GM10248 (cell line): ENCODE measurements around the gene MOXD1.
A peak's percentile ranks its signal among the peaks of the same experiment; 100 is the strongest.

Experiments used
- CTCF ChIA-PET: fragments of 300-600 bp; sonication (Branson Sonifier 250); formaldehyde crosslinking; extraction: SDS; loops from one replicate; lab custom pipeline; 2021; ENCODE audit warnings: antibody characterized with exemption; lab: Yijun Ruan, JAX
- POLR2A ChIA-PET: fragments of 350-650 bp; sonication (Branson Sonifier 250); formaldehyde crosslinking; extraction: SDS; loops from one replicate; lab custom pipeline; 2020; ENCODE audit warnings: antibody characterized with exemption; lab: Yijun Ruan, JAX
- DNase-seq: peaks from one replicate; pipeline ENCODE4 v3.0.0; 2012; ENCODE audit errors: extremely low spot score
- TF ChIP-seq, protein P1 (sequence below): IDR thresholded peaks from 2 replicates; pipeline ENCODE4 v1.5.1; 2012; ENCODE audit warnings: mild to moderate bottlenecking, low read depth; ENCODE audit errors: extremely low read depth, missing control alignments, control extremely low read depth

Gene MOXD1

DNA sequence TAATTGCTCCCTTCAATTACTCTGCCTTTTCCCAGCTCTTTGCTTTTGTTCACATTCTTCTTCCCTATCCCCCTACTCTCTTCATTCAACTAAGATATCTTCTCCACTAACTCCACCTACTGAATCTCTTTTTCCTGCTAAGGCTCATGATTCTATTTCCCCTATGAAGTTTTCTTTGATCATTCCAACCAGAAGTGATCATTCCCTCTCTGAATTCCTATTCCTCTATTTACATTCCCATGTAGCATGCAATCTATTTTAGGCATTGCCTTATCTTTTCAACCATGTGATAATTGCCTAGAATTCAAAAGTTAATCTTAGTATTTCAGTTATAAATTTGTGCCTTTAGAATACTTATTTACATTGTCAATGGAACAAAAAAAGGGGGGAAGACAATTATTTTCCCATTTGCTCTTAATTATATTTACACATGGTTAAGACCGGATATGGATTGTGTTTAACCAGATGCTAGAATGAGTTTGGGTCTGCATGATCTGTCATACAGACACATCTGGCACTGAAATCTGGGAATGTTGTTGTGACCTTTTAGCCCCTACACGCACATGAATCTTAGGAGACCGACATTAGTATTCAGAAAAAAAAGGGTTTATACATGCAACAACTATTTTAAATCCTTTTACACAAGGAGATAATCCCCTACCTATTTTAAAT, 20.8 kb downstream of the MOXD1 start:
- TF ChIP-seq, protein P1, sequence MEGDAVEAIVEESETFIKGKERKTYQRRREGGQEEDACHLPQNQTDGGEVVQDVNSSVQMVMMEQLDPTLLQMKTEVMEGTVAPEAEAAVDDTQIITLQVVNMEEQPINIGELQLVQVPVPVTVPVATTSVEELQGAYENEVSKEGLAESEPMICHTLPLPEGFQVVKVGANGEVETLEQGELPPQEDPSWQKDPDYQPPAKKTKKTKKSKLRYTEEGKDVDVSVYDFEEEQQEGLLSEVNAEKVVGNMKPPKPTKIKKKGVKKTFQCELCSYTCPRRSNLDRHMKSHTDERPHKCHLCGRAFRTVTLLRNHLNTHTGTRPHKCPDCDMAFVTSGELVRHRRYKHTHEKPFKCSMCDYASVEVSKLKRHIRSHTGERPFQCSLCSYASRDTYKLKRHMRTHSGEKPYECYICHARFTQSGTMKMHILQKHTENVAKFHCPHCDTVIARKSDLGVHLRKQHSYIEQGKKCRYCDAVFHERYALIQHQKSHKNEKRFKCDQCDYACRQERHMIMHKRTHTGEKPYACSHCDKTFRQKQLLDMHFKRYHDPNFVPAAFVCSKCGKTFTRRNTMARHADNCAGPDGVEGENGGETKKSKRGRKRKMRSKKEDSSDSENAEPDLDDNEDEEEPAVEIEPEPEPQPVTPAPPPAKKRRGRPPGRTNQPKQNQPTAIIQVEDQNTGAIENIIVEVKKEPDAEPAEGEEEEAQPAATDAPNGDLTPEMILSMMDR = no peak
- ChIA-PET CTCF (no interaction called here), POLR2A (no interaction called here)
- DNase-seq = no peak

DNA sequence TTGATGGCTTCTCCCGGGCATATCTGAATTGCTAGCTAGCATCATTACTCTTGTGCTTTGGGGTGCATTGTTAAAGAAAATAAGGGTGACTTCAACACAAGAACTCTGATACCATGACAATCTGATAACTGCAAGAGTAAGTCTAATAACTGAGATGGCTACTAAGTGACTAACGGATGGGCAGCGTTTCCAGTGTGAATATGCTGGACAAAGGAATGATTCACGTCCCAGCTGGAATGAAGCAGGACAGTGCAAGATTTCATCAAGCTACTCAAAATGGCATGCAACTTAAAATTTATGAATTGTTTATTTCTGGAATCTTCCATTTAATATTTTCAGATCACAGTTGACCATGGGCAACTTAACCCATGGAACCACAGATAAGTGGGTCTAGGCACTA, 31.7 kb downstream of the MOXD1 start:
- POLR2A ChIA-PET = no interaction called here
- no peak for DNase-seq
- CTCF ChIA-PET = no interaction called here
- TF ChIP-seq, protein P1 = no peak

DNA sequence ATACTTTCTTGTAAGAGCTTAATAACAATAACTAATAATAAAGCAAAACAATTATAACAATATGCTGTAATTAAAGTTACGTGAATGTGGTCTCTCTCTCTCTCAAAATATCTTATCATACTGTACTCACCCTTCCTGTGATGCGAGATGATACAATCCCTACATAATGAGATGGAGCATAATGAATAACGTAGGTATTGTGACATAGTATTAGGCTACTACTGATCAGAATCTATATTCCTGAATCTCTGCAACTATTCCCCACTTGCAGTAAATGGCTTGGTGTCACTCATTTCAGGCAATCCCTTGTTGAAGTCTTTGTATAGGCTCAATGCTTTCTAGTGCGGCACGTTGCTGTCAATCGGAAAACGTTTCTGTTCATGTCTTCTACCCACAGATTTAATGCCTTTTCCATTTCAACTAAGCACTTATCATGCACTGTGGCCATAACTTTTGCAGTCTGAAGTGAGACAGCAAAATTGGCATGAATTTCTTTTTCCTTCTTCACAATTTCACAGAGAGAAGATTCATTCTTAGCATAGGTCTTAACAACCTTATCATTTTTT, 32.3 kb downstream of the MOXD1 start:
- no peak for DNase-seq
- TF ChIP-seq, protein P1 = no peak
- ChIA-PET POLR2A (no interaction called here), CTCF (interaction anchor here (1.2 to 1.5 kb wide), 2 partner anchors 15 to 71 kb away, joined by 3 to 4 read pairs; no protein-coding TSS in a partner anchor)

DNA sequence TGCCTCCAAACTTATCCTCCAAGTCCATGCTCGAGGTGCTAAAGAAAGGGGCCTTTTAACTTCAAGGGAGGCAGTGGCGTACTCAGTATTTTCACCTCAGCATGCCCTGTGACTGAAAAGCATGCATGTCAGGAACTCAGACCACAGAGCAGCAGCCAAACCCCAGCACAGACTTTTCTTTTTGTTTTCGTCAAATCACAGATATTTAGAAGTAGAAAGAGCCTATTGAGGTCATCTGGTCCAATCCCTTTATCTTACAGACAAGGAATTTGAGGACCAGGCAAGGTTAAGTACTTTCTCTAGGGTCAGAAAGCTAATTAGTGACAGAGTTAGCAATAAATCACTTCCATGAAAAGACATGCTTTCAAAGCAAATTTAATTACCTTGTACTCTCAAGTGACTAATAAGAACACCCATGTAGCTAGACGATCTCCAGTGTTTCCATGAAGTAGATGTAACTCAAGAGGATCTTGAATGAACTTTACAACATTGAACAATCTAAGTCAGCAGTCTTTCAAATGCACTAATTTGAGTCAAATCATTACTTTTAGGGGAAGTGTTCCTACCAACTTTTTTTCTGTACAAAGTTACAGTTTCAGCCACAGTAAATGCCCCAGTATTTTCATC, 35.9 kb downstream of the MOXD1 start:
- TF ChIP-seq, protein P1 = no peak
- CTCF ChIA-PET = interaction anchor here (1.3 to 2.6 kb wide), 3 partner anchors 11 to 101 kb away, joined by 3 to 10 read pairs (median 7); no protein-coding TSS in a partner anchor
- peak; percentile 58 for DNase-seq
- POLR2A ChIA-PET = no interaction called here

DNA sequence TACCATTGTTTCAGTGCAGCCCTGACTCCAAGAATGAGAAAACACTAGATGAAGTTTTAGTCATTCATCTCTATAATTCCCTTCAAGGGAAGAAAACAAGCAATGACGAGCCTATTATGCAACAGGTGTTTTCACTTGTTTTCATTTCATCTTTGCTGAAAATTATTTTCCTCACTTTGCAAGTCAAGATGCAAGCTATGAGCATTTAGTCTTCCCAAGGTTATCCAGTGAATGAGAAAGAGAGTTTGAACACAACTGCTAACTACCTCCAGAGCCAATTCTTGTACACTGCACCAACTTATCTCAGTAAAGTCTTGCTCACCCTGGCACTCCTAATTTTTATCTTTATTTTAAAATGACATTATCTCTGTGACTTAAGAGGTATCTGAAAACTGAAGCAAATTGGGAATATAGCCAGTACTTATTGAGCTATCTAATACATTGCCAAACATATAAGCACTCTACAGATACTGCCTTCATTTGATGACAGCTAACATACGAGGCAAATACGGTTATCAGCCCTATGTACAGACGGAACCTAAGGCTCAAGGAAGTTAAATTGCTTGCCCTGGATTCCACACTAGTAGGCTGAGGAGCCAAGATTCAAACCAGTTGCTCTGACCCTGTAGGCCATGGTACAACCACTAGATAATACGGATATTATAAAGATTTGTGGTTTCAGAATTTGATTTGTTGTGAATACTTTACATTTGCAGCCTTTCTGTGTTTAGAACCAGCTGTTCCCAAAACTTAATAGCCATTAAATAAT, 36.8 kb downstream of the MOXD1 start:
- ChIA-PET CTCF (interaction anchor here (1.3 to 2.6 kb wide), 4 partner anchors 10 to 102 kb away, joined by 3 to 10 read pairs (median 6); no protein-coding TSS in a partner anchor), POLR2A (no interaction called here)
- TF ChIP-seq, protein P1 = no peak
- DNase-seq = no peak
